ENCODE data around the gene POU3F2.

DNA sequence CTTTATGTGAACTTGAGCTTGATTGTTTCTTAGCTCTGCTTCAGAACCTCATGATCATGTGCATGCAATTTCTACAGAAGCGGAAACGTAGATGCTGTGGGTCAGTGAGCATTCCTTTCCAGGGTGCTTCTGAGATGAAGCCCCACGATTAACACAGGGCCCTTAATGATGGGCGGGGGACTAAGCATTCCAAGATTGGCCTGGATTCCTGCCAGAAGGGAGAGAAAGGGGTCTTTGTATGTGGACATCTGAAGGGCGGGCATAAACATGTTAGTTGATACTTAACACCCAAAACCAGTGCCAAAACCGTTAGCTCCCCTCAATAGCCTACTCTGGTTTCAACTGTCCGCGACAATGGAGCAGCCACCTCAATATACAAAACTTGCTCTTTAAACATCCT lies 46.9 kb upstream of the POU3F2 start:
- TF ChIP-seq, protein P1, sequence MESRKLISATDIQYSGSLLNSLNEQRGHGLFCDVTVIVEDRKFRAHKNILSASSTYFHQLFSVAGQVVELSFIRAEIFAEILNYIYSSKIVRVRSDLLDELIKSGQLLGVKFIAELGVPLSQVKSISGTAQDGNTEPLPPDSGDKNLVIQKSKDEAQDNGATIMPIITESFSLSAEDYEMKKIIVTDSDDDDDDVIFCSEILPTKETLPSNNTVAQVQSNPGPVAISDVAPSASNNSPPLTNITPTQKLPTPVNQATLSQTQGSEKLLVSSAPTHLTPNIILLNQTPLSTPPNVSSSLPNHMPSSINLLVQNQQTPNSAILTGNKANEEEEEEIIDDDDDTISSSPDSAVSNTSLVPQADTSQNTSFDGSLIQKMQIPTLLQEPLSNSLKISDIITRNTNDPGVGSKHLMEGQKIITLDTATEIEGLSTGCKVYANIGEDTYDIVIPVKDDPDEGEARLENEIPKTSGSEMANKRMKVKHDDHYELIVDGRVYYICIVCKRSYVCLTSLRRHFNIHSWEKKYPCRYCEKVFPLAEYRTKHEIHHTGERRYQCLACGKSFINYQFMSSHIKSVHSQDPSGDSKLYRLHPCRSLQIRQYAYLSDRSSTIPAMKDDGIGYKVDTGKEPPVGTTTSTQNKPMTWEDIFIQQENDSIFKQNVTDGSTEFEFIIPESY (CRISPR knock-in tag; IDR thresholded peaks at IDR 0.05), result no peak
- TF ChIP-seq TAF1 (CRISPR knock-in tag; IDR thresholded peaks at IDR 0.05) (no peak), RFXANK (CRISPR knock-in tag; IDR thresholded peaks at IDR 0.05) (no peak), TEAD2 (CRISPR knock-in tag; IDR thresholded peaks at IDR 0.05) (no peak)
